HUES64 (cell line): ENCODE data around the gene SLC45A2. TPM values are rescaled to one million over a fixed set of nuclear protein-coding genes. Genes with fewer than 3 reads are reported as not detected.
"Not testable (repeated sequence)": the region's sequence is repeated elsewhere in the genome, so short reads cannot be mapped to it uniquely, and the experiment has no call there.

Source experiments
- H3K27ac ChIP-seq: 2 replicates; pipeline ENCODE4 v1.7.0; 2013; ENCODE audit warnings: low read depth, low read length, inconsistent platforms
- H3K27me3 ChIP-seq: 2 replicates; pipeline ENCODE4 v1.6.1; 2013; ENCODE audit warnings: mild to moderate bottlenecking, low read length; ENCODE audit not compliant: insufficient read depth
- H3K36me3 ChIP-seq: 2 replicates; pipeline ENCODE4 v1.6.1; 2013; ENCODE audit warnings: mild to moderate bottlenecking, low read length; ENCODE audit not compliant: insufficient read depth
- H3K4me1 ChIP-seq: 2 replicates; pipeline ENCODE4 v1.6.1; 2013; ENCODE audit warnings: mild to moderate bottlenecking, low read length, moderate library complexity; ENCODE audit not compliant: insufficient read depth
- H3K4me3 ChIP-seq: 2 replicates; pipeline ENCODE4 v1.5.1; 2013; ENCODE audit warnings: mild to moderate bottlenecking, low read length, moderate library complexity
- H3K9ac ChIP-seq: 2 replicates; pipeline ENCODE4 v1.6.1; 2013; ENCODE audit warnings: mild to moderate bottlenecking, low read depth, low read length
- H3K9me3 ChIP-seq: 2 replicates; pipeline ENCODE4 v1.6.1; 2013; ENCODE audit warnings: low read depth, low read length; ENCODE audit not compliant: insufficient read depth
- WGBS: fragments of 150-250, 120-280 bp; methylation state at CpG from one replicate; pipeline ENCODE4 v1.1.7; 2013; ENCODE audit warnings: missing lambda C conversion rate; 5-methylcytosine and 5-hydroxymethylcytosine counted together
- polyA plus RNA-seq, 2 experiments: library from polyadenylated mRNA; stranded (reverse); fragments of 50-300 nt; gene quantifications; one replicate each; pipeline ENCODE4 v1.2.3, GENCODE V29; 2013

The SLC45A2 gene
- not detected for polyA plus RNA-seq (2013, experiment 1 of 2)
- not detected for polyA plus RNA-seq (2013, experiment 2 of 2)

- H3K4me1 ChIP-seq = peaks cover 2% of the 10 kb centered on the region; the same call in 1 of the 2 replicates
- no peaks in the 10 kb centered on the region for H3K9me3 ChIP-seq
- H3K4me3 ChIP-seq = no peak within 1 kb of the TSS
- H3K27ac ChIP-seq = no peak within 1 kb of the TSS
- H3K27me3 ChIP-seq = no peaks in the 10 kb centered on the region
- no peak within 1 kb of the TSS for H3K9ac ChIP-seq
- 86% methylated on average over 7 of the region's 7 CpGs for WGBS
- H3K36me3 ChIP-seq = peaks cover 21% of the 10 kb centered on the region
These were observed at the start of gene SLC45A2 for GRCh38 chr5:33984671-33985124. Gene SLC45A2, minus strand, starts transcription at chr5:33984693. Its CDS starts 110 bp downstream, at chr5:33984583.

GRCh38 chr5:34031966-34032365, 47.5 kb upstream of the SLC45A2 start:
- Histone ChIP-seq H3K27ac (no peak overlapping the region), H3K9me3 (no peaks in the 10 kb centered on the region), H3K4me3 (no peak overlapping the region), H3K9ac (no peak overlapping the region), H3K27me3 (no peaks in the 10 kb centered on the region), H3K36me3 (no peaks in the 10 kb centered on the region), H3K4me1 (no peaks in the 10 kb centered on the region)
- WGBS = 96% methylated on average over 3 of the region's 3 CpGs

GRCh38 chr5:34031117-34031516, 46.6 kb upstream of the SLC45A2 start:
- Histone ChIP-seq H3K4me1 (no peaks in the 10 kb centered on the region), H3K27me3 (no peaks in the 10 kb centered on the region), H3K36me3 (no peaks in the 10 kb centered on the region), H3K27ac (no peak overlapping the region), H3K4me3 (no peak overlapping the region), H3K9ac (no peak overlapping the region), H3K9me3 (no peaks in the 10 kb centered on the region)
- WGBS = 83% methylated on average over 2 of the region's 2 CpGs

- H3K9ac ChIP-seq, H3K27me3 ChIP-seq, H3K27ac ChIP-seq, H3K4me1 ChIP-seq, H3K36me3 ChIP-seq, H3K4me3 ChIP-seq, H3K9me3 ChIP-seq: not testable (repeated sequence)
- 97% methylated on average over 2 of the region's 2 CpGs for WGBS
These were observed 46.1 kb upstream of the SLC45A2 start for GRCh38 chr5:34030585-34030984.

- Histone ChIP-seq H3K9ac (no peak overlapping the region), H3K27ac (no peak overlapping the region), H3K9me3 (no peaks in the 10 kb centered on the region), H3K27me3 (no peaks in the 10 kb centered on the region), H3K4me3 (no peak overlapping the region), H3K36me3 (no peaks in the 10 kb centered on the region), H3K4me1 (0 out of 2 replicates have a peak, but pooled peaks cover 4% of the 10 kb centered on the region)
- 91% methylated on average over 1 of the region's 1 CpG for WGBS
These were observed 45.6 kb upstream of the SLC45A2 start for GRCh38 chr5:34030048-34030447.

- no peak overlapping the region for H3K9ac ChIP-seq
- H3K4me3 ChIP-seq = no peak overlapping the region
- H3K9me3 ChIP-seq = no peaks in the 10 kb centered on the region
- H3K4me1 ChIP-seq = 0 out of 2 replicates have a peak, but pooled peaks cover 8% of the 10 kb centered on the region
- no peak overlapping the region for H3K27ac ChIP-seq
- 89% methylated on average over 3 of the region's 3 CpGs for WGBS
- H3K36me3 ChIP-seq = no peaks in the 10 kb centered on the region
- H3K27me3 ChIP-seq = no peaks in the 10 kb centered on the region
These were observed 43.9 kb upstream of the SLC45A2 start for GRCh38 chr5:34028349-34028748.

GRCh38 chr5:34026089-34026761, 41.7 kb upstream of the SLC45A2 start:
- H3K4me1 ChIP-seq = 0 out of 2 replicates have a peak, but pooled peaks cover 8% of the 10 kb centered on the region
- WGBS = 88% methylated on average over 9 of the region's 9 CpGs
- H3K9me3 ChIP-seq = no peaks in the 10 kb centered on the region
- H3K36me3 ChIP-seq = no peaks in the 10 kb centered on the region
- H3K4me3 ChIP-seq = no peak overlapping the region
- no peak overlapping the region for H3K9ac ChIP-seq
- no peak overlapping the region for H3K27ac ChIP-seq
- H3K27me3 ChIP-seq = no peaks in the 10 kb centered on the region

GRCh38 chr5:34022121-34022705, 37.7 kb upstream of the SLC45A2 start:
- 59% methylated on average over 2 of the region's 2 CpGs for whole genome bisulfite sequencing
- Histone ChIP-seq H3K9ac (no peak overlapping the region), H3K9me3 (no peaks in the 10 kb centered on the region), H3K4me1 (0 out of 2 replicates have a peak, but pooled peaks cover 8% of the 10 kb centered on the region), H3K27me3 (no peaks in the 10 kb centered on the region), H3K36me3 (no peaks in the 10 kb centered on the region), H3K4me3 (no peak overlapping the region), H3K27ac (no peak overlapping the region)

GRCh38 chr5:34021334-34021733, 36.8 kb upstream of the SLC45A2 start:
- WGBS = 85% methylated on average over 2 of the region's 2 CpGs
- 0 out of 2 replicates have a peak, but pooled peaks cover 8% of the 10 kb centered on the region for H3K4me1 ChIP-seq

GRCh38 chr5:34020726-34021125, 36.2 kb upstream of the SLC45A2 start:
- WGBS = 98% methylated on average over 1 of the region's 1 CpG
- Histone ChIP-seq H3K36me3 (no peaks in the 10 kb centered on the region), H3K27me3 (no peaks in the 10 kb centered on the region), H3K9me3 (no peaks in the 10 kb centered on the region), H3K4me3 (no peak overlapping the region), H3K27ac (no peak overlapping the region), H3K9ac (no peak overlapping the region), H3K4me1 (0 out of 2 replicates have a peak, but pooled peaks cover 8% of the 10 kb centered on the region)

More at GRCh38 chr5:34021334-34021733, 36.8 kb upstream of the SLC45A2 start:
- Histone ChIP-seq H3K9me3 (no peaks in the 10 kb centered on the region), H3K36me3 (no peaks in the 10 kb centered on the region), H3K27me3 (no peaks in the 10 kb centered on the region), H3K27ac (no peak overlapping the region), H3K4me3 (no peak overlapping the region), H3K9ac (no peak overlapping the region)

- Histone ChIP-seq H3K9ac (no peak overlapping the region), H3K9me3 (no peaks in the 10 kb centered on the region), H3K4me3 (no peak overlapping the region), H3K27ac (no peak overlapping the region), H3K36me3 (no peaks in the 10 kb centered on the region), H3K4me1 (no peaks in the 10 kb centered on the region), H3K27me3 (no peaks in the 10 kb centered on the region)
- WGBS = 96% methylated on average over 2 of the region's 2 CpGs
These were observed 32.8 kb upstream of the SLC45A2 start for GRCh38 chr5:34017254-34017653.
